Liver (tissue), 9 donors: ENCODE data around the gene AOAH. TPM values are rescaled to one million over a fixed set of nuclear protein-coding genes. Genes with fewer than 3 reads are reported as not detected.

Experiments used
- DNase-seq: peaks from one replicate; pipeline ENCODE4 v3.0.0-alpha.2; 2017; ENCODE audit warnings: low spot score
- H3K27ac ChIP-seq, 2 donors: one replicate each; pipeline ENCODE4 v1.7.0; 2013; ENCODE audit warnings: inconsistent platforms in 2 of 2, low read length in 2 of 2, control low read depth in 1 of 2, low read depth in 1 of 2, mild to moderate bottlenecking in 1 of 2
- H3K27me3 ChIP-seq, 4 donors: one replicate each; pipeline versions ENCODE4 v1.6.1 to v1.7.0; 2013; ENCODE audit warnings: low read length in 3 of 4, inconsistent platforms in 1 of 4, mild to moderate bottlenecking in 1 of 4, moderate library complexity in 1 of 4; ENCODE audit not compliant: control insufficient read depth in 4 of 4, insufficient read depth in 4 of 4
- H3K36me3 ChIP-seq, 4 donors: one replicate each; pipeline versions ENCODE4 v1.6.1 to v1.7.0; 2013; ENCODE audit warnings: low read length in 3 of 4, mild to moderate bottlenecking in 3 of 4, low read depth in 1 of 4, moderate library complexity in 1 of 4; ENCODE audit not compliant: control insufficient read depth in 4 of 4, insufficient read depth in 3 of 4
- H3K4me1 ChIP-seq, 4 donors: one replicate each; pipeline versions ENCODE4 v1.6.1 to v1.7.0; 2013; ENCODE audit warnings: low read length in 3 of 4, mild to moderate bottlenecking in 3 of 4, moderate library complexity in 1 of 4; ENCODE audit not compliant: control insufficient read depth in 4 of 4, insufficient read depth in 4 of 4
- H3K4me3 ChIP-seq, 3 donors: one replicate each; pipeline versions ENCODE4 v1.6.1 to v1.7.0; 2013; ENCODE audit warnings: low read length in 3 of 3, control low read depth in 1 of 3, low read depth in 1 of 3, mild to moderate bottlenecking in 1 of 3
- H3K9ac ChIP-seq, 2 donors: one replicate each; pipeline ENCODE4 v1.7.0; 2013; ENCODE audit warnings: low read length in 2 of 2, mild to moderate bottlenecking in 2 of 2, moderate library complexity in 2 of 2, control low read depth in 1 of 2, low read depth in 1 of 2
- H3K9me3 ChIP-seq, 4 donors: one replicate each; pipeline versions ENCODE4 v1.6.1 to v1.7.0; 2013; ENCODE audit warnings: low read length in 3 of 4; ENCODE audit not compliant: control insufficient read depth in 4 of 4
- EGR1 ChIP-seq, 2 donors: IDR thresholded peaks; 2 replicates each; pipeline ENCODE4 v1.6.1; 2016 to 2018; ENCODE audit warnings: antibody characterized with exemption in 2 of 2, low read depth in 2 of 2
- FOXA1 ChIP-seq: IDR thresholded peaks from 2 replicates; pipeline ENCODE4 v1.6.1; 2016; ENCODE audit warnings: antibody characterized with exemption
- FOXA2 ChIP-seq: IDR thresholded peaks from 2 replicates; pipeline ENCODE4 v1.6.1; 2016; ENCODE audit warnings: antibody characterized with exemption
- GABPA ChIP-seq, 2 donors: IDR thresholded peaks in 1 of 2; conservative IDR thresholded peaks in 1 of 2; 2 replicates each; pipeline ENCODE4 v1.6.1; 2016; ENCODE audit warnings: antibody characterized with exemption in 2 of 2, mild to moderate bottlenecking in 1 of 2, moderate library complexity in 1 of 2
- HNF4G ChIP-seq: IDR thresholded peaks from 2 replicates; pipeline ENCODE4 v1.6.1; 2016; ENCODE audit warnings: antibody characterized with exemption
- JUND ChIP-seq, 2 donors: IDR thresholded peaks; 2 replicates each; pipeline ENCODE4 v1.6.1; 2016; ENCODE audit warnings: antibody characterized with exemption in 2 of 2
- NR2F2 ChIP-seq: IDR thresholded peaks from 2 replicates; pipeline ENCODE4 v1.6.1; 2016; ENCODE audit warnings: antibody characterized with exemption
- RAD21 ChIP-seq, 2 donors: IDR thresholded peaks; 2 replicates each; pipeline ENCODE4 v1.6.1; 2016; ENCODE audit warnings: antibody characterized with exemption in 2 of 2, mild to moderate bottlenecking in 2 of 2
- RXRA ChIP-seq, 2 donors: IDR thresholded peaks; 2 replicates each; pipeline ENCODE4 v1.6.1; 2017 to 2018; ENCODE audit warnings: antibody characterized with exemption in 2 of 2, mild to moderate bottlenecking in 1 of 2
- SP1 ChIP-seq: IDR thresholded peaks from 2 replicates; pipeline ENCODE4 v1.6.1; 2018; ENCODE audit warnings: antibody characterized with exemption, mild to moderate bottlenecking
- TAF1 ChIP-seq: conservative IDR thresholded peaks from 2 replicates; pipeline ENCODE4 v1.6.1; 2016; ENCODE audit warnings: antibody characterized with exemption, mild to moderate bottlenecking
- YY1 ChIP-seq: IDR thresholded peaks from 2 replicates; pipeline ENCODE4 v1.6.1; 2016; ENCODE audit warnings: antibody characterized with exemption, mild to moderate bottlenecking
- WGBS: extraction: QIAGEN DNeasy Blood & Tissue Kit; methylation state at CpG from one replicate; pipeline ENCODE4 v1.1.7; 2013; 5-methylcytosine and 5-hydroxymethylcytosine counted together
- polyA plus RNA-seq, 2 donors: library from polyadenylated mRNA; stranded (reverse) in 1 of 2; unstranded in 1 of 2; fragments of 200-250 nt in 1 of 2; fragments of >200 nt in 1 of 2; fragmentation: Nextera tagmentation in 1 of 2; extraction: Ambion mirVana in 1 of 2; gene quantifications; one replicate each; pipeline versions ENCODE4 v1.2.1 to v1.2.3, GENCODE V29; 2013 to 2015
- total RNA-seq, 2 donors: library from RNA; depleted of rRNA; stranded (reverse); fragments of >200 nt; gene quantifications; one replicate each; pipeline ENCODE4 v1.2.3, GENCODE V29; 2014
- TF ChIP-seq, protein P1 (sequence below): IDR thresholded peaks from 2 replicates; pipeline ENCODE4 v1.6.1; 2016; ENCODE audit warnings: antibody characterized with exemption, mild to moderate bottlenecking
- TF ChIP-seq, protein P2 (sequence below): IDR thresholded peaks from 2 replicates; pipeline ENCODE4 v1.6.1; 2016; ENCODE audit warnings: antibody characterized with exemption
- TF ChIP-seq, protein P3 (sequence below): IDR thresholded peaks from 2 replicates; pipeline ENCODE4 v1.6.1; 2016; ENCODE audit warnings: antibody characterized with exemption
- TF ChIP-seq, protein P4 (sequence below): IDR thresholded peaks from 2 replicates; pipeline ENCODE4 v1.6.1; 2016; ENCODE audit warnings: antibody characterized with exemption
- donor health status: healthy.
- donor health status: healthy.
- donor health status: healthy.
- donor health status: healthy.
- donor health status: healthy.

The AOAH gene
- total and polyA plus RNA-seq, 4 donors: 2.4 to 26.7 (median 5.8) TPM

DNA sequence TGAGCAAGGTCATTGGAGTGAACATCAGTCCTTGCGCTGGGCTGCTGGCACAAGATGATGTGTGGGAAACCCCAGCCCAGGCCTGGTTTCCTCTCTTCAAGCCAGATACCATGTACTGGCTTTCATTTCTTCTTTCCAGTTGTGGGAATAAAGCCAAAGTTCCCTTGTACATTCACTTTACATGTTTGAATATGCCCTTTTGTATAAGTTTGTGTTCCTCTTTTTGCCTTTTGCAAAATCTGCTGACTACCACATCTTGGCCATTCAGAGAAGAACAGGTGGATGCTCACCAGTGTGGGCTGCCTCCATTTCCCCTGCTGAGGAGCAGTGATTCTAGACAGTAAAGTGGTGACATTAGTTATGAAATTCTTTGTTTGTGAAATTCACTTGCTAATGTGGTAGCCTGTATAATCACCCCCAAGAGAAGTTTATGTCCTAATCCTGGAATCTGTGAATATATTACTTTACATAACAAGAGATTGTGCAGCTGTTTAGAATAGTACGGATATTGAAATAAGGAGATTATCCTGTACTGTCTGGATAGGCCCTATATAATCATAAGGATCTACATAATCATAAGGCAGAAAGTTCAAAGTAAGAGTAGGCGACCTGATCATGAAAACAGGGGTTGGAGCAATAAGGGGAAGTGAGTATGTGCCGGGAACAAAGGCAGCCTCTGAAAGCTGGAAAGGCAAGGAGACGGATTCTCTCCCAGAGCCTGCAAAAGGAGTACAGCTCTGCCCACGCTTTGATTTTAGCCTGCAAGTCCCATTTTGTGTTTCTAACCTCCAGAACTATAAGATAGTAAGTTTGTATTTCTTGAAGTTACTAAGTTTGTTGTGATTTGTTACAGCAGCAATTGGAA is 18.8 kb upstream of the AOAH start:
- no peaks in the 10 kb centered on the region for H3K36me3 ChIP-seq
- H3K27ac ChIP-seq: no peak overlapping the region
- no peaks in the 10 kb centered on the region for H3K9me3 ChIP-seq
- no peaks in the 10 kb centered on the region for H3K27me3 ChIP-seq
- TF ChIP-seq HNF4G (no peak), YY1 (peak; percentile 12)
- DNase-seq: no peak
- no peak overlapping the region for H3K9ac ChIP-seq
- 86% methylated on average over 6 of the region's 6 CpGs for WGBS
- no peak overlapping the region for H3K4me3 ChIP-seq
- H3K4me1 ChIP-seq: peaks cover 11 to 22% (median 18%) of the 10 kb centered on the region in 4 donors

DNA sequence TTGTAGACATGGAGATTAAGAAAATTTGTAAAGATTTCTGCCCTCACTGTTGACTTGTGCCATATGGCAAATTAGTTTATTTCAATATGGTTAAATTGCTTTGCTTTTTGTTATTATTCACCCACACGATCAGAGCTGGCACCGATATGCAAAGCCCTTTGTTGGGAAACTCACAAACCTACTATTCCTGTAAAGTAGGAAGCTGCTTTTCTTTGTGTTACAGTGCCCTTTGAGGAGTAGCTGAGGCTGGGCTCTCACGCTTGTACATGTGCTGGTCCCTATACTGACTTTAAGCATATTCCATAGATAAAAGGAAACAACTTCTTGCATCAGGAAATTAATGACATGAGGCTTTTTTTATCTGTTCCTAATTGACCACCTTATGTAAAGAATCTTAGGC is 17.6 kb upstream of the AOAH start:
- H3K27ac ChIP-seq: no peak overlapping the region
- TF ChIP-seq, protein P1, sequence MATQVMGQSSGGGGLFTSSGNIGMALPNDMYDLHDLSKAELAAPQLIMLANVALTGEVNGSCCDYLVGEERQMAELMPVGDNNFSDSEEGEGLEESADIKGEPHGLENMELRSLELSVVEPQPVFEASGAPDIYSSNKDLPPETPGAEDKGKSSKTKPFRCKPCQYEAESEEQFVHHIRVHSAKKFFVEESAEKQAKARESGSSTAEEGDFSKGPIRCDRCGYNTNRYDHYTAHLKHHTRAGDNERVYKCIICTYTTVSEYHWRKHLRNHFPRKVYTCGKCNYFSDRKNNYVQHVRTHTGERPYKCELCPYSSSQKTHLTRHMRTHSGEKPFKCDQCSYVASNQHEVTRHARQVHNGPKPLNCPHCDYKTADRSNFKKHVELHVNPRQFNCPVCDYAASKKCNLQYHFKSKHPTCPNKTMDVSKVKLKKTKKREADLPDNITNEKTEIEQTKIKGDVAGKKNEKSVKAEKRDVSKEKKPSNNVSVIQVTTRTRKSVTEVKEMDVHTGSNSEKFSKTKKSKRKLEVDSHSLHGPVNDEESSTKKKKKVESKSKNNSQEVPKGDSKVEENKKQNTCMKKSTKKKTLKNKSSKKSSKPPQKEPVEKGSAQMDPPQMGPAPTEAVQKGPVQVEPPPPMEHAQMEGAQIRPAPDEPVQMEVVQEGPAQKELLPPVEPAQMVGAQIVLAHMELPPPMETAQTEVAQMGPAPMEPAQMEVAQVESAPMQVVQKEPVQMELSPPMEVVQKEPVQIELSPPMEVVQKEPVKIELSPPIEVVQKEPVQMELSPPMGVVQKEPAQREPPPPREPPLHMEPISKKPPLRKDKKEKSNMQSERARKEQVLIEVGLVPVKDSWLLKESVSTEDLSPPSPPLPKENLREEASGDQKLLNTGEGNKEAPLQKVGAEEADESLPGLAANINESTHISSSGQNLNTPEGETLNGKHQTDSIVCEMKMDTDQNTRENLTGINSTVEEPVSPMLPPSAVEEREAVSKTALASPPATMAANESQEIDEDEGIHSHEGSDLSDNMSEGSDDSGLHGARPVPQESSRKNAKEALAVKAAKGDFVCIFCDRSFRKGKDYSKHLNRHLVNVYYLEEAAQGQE: no peak
- TF ChIP-seq GABPA (IDR thresholded peaks at IDR 0.05 in 1 of 2, conservative IDR thresholded peaks at IDR 0.05 in 1 of 2) (no peak), NR2F2 (no peak), FOXA1 (no peak), YY1 (no peak), HNF4G (no peak), TAF1 (no peak)
- TF ChIP-seq, protein P2, sequence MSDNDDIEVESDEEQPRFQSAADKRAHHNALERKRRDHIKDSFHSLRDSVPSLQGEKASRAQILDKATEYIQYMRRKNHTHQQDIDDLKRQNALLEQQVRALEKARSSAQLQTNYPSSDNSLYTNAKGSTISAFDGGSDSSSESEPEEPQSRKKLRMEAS: no peak
- no peaks in the 10 kb centered on the region for H3K27me3 ChIP-seq

DNA sequence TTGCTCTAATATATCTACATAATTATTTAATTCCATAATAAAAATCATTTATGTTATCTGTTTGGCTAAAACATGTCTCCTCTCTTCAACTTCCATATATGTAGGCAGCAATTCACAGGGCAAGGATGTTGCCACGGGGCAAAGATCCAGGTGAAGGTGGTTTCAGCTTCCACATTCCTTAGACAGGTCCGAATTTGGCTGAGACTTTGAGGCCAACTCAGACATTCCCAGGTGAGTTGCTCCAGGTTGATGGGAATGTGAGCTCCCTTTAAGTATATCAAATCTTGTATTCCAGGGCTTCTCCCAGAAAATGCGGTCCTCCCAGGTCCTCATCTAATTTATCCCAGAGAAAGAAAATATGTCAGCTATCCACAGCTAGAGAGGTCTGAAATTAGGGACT is 15.1 kb upstream of the AOAH start:
- no peak for TF ChIP-seq GABPA (IDR thresholded peaks at IDR 0.05 in 1 of 2, conservative IDR thresholded peaks at IDR 0.05 in 1 of 2)
- TF ChIP-seq HNF4G: no peak
- TF ChIP-seq, protein P3, sequence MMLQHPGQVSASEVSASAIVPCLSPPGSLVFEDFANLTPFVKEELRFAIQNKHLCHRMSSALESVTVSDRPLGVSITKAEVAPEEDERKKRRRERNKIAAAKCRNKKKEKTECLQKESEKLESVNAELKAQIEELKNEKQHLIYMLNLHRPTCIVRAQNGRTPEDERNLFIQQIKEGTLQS: no peak
- TF ChIP-seq, protein P4, sequence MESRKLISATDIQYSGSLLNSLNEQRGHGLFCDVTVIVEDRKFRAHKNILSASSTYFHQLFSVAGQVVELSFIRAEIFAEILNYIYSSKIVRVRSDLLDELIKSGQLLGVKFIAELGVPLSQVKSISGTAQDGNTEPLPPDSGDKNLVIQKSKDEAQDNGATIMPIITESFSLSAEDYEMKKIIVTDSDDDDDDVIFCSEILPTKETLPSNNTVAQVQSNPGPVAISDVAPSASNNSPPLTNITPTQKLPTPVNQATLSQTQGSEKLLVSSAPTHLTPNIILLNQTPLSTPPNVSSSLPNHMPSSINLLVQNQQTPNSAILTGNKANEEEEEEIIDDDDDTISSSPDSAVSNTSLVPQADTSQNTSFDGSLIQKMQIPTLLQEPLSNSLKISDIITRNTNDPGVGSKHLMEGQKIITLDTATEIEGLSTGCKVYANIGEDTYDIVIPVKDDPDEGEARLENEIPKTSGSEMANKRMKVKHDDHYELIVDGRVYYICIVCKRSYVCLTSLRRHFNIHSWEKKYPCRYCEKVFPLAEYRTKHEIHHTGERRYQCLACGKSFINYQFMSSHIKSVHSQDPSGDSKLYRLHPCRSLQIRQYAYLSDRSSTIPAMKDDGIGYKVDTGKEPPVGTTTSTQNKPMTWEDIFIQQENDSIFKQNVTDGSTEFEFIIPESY: no peak
- no peak for TF ChIP-seq RAD21 (IDR thresholded peaks at IDR 0.05)
- no peak for TF ChIP-seq FOXA1
- no peak for TF ChIP-seq SP1
- no peak for TF ChIP-seq JUND (IDR thresholded peaks at IDR 0.05)
- no peak for TF ChIP-seq TAF1
- no peak for TF ChIP-seq FOXA2
- TF ChIP-seq YY1: no peak
- TF ChIP-seq, protein P2: no peak
- no peak for TF ChIP-seq EGR1 (IDR thresholded peaks at IDR 0.05; ENCODE audit: low read depth in 2 of 2)
- TF ChIP-seq NR2F2: no peak
- TF ChIP-seq RXRA (IDR thresholded peaks at IDR 0.05): no peak
- no peaks in the 10 kb centered on the region for H3K9me3 ChIP-seq
- no peak overlapping the region for H3K9ac ChIP-seq
- H3K27me3 ChIP-seq: no peaks in the 10 kb centered on the region
- DNase-seq: no peak
- 94% methylated on average over 3 of the region's 3 CpGs for WGBS
- H3K27ac ChIP-seq: no peak overlapping the region
- peaks cover 0 to 2% (median 0%) of the 10 kb centered on the region in 4 donors for H3K4me1 ChIP-seq
- no peak overlapping the region for H3K4me3 ChIP-seq
- H3K36me3 ChIP-seq: no peaks in the 10 kb centered on the region

More for the DNA sequence above, 17.6 kb upstream of the AOAH start:
- H3K9me3 ChIP-seq: no peaks in the 10 kb centered on the region
- H3K4me3 ChIP-seq: no peak overlapping the region
- H3K9ac ChIP-seq: no peak overlapping the region
- H3K4me1 ChIP-seq: peaks cover 8 to 15% (median 11%) of the 10 kb centered on the region in 4 donors
- H3K36me3 ChIP-seq: no peaks in the 10 kb centered on the region
- no peak for DNase-seq
- WGBS: 91% methylated on average over 3 of the region's 3 CpGs
